Measurements from ENCODE around the gene PMPCA. TPM values are rescaled to one million over a fixed set of nuclear protein-coding genes. Genes with fewer than 3 reads are reported as not detected.

PMPCA gene
- total and polyA plus RNA-seq, 2 of the 13 experiments (the other 11 are each of a cell fraction or from before 2014, with no cell fraction given), result 70.2 to 88.4 TPM

GRCh38 chr9:136366826-136367225 is 43.6 kb upstream of the PMPCA start (continued):
- no peak for TF ChIP-seq SNAPC4 (CRISPR knock-in tag; IDR thresholded peaks at IDR 0.05)

GRCh38 chr9:136367296-136368145 is 42.9 kb upstream of the PMPCA start:
- no peaks in the 10 kb centered on the region for H3K27me3 ChIP-seq (ENCODE audit: control insufficient read depth in 1 of 2, insufficient read depth in 2 of 2, low read length in 2 of 2)
- no peak for ATAC-seq
- H3K4me2 ChIP-seq (ENCODE audit: low read depth, low read length), result no peak overlapping the region
- no peak overlapping the region for H2AFZ ChIP-seq (ENCODE audit: low read length)
- no peak overlapping the region for H3K9ac ChIP-seq (ENCODE audit: insufficient read depth, low read depth, low read length)
- DNase-seq (ENCODE audit: low spot score), result no peak
- H3K79me2 ChIP-seq (ENCODE audit: insufficient read depth, low read length), result no peaks in the 10 kb centered on the region
- FAIRE-seq, result no peak
- in situ Hi-C loops (cut with HindIII; ENCODE audit: extremely low pct_ligation_motif_present, low pct_unique_long_range_greater_than_20kb) (no loop called here), intact Hi-C loops (cut with micrococcal nuclease; ENCODE audit: unreplicated experiment) (no loop called here)
- H3K36me3 ChIP-seq (replicated peaks in 1 of 2; ENCODE audit: control insufficient read depth in 1 of 2, insufficient read depth in 2 of 2, low read length in 2 of 2), result peaks cover 0 to 2% of the 10 kb centered on the region in 2 experiments; a peak in 1 of 5 replicates
- WGBS (ENCODE audit: low lambda C conversion rate), result 94% methylated on average over 21 of the region's 45 CpGs
- ChIA-PET CTCF (ENCODE audit: low intra/inter-chr PET ratio, low total read pairs) (no interaction called here), POLR2A (interaction anchor here (1.1 to 1.7 kb wide), 2 partner anchors 9 to 21 kb away, joined by 3 to 8 read pairs; no protein-coding TSS in a partner anchor)
- BruUV-seq (replicated peaks), result no TSS peak
- no peak overlapping the region for H3K27ac ChIP-seq (ENCODE audit: extremely low read length, insufficient read depth, low read length)
- no peaks in the 10 kb centered on the region for H4K20me1 ChIP-seq (ENCODE audit: insufficient read depth, low read length)
- H3K4me3 ChIP-seq (replicated peaks in 1 of 3; ENCODE audit: insufficient read depth in 1 of 3, low read depth in 2 of 3, low read length in 3 of 3), result no peak overlapping the region
- TF ChIP-seq RBFOX2 (IDR thresholded peaks at IDR 0.05; ENCODE audit: low read depth, low read length) (peak; percentile 49; the same call in 1 of the 2 replicates), AGO2 (optimal IDR thresholded peaks at IDR 0.05; ENCODE audit: low read depth, low read length) (peak; percentile 56), MAFK (conservative IDR thresholded peaks at IDR 0.05 in 1 of 2, IDR thresholded peaks at IDR 0.05 in 1 of 2; ENCODE audit: low read length in 2 of 2) (no peak)
- no peaks in the 10 kb centered on the region for H3K9me3 ChIP-seq (ENCODE audit: low read length)
- peaks cover 31% of the 10 kb centered on the region for H3K4me1 ChIP-seq (ENCODE audit: insufficient read depth, low read length)

Measured in HepG2 (cell line).